Measurements from ENCODE around the gene HMG20A. TPM values are rescaled to one million over a fixed set of nuclear protein-coding genes. Genes with fewer than 3 reads are reported as not detected.

HMG20A gene
- total RNA-seq, 1 experiment from 2014 or later = 54.0 TPM

DNA sequence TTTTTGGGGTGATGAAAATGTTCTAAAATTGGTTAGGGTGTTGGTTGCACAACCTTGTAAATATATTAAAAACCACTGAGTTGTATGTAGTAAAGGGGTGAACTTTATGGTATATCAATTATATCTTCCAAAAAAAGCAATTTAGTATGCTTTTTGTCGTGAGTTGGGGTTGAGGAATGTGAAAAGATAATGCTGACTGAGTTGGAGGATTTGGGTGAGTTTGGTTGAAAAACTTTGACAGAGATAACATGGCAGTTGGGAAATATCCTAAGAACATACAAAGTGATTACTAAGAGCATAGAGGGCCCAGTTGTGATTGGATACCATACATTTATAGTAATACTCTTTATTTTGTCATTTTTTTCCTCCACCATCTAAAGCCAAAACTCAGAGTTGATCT is 33.6 kb downstream of the HMG20A start:
- BruUV-seq (replicated peaks) = no TSS peak
- Histone ChIP-seq H3K4me3 (ENCODE audit: low read depth in 2 of 2, low read length in 2 of 2) (no peak overlapping the region), H3K4me1 (ENCODE audit: control insufficient read depth, insufficient read depth, low read length) (peaks cover 12% of the 10 kb centered on the region), H3K9me3 (ENCODE audit: control insufficient read depth, insufficient read depth, low read depth, low read length) (no peaks in the 10 kb centered on the region), H3K27ac (ENCODE audit: low read length) (no peak overlapping the region), H3K27me3 (ENCODE audit: control insufficient read depth, insufficient read depth, low read length) (no peaks in the 10 kb centered on the region), H3K36me3 (ENCODE audit: control insufficient read depth, insufficient read depth, low read length) (peaks cover 6% of the 10 kb centered on the region; the same call in 1 of the 2 replicates)
- ChIA-PET POLR2A (no interaction called here), CTCF (no interaction called here)
- ATAC-seq (no peak), DNase-seq (ENCODE audit: low read depth, low spot score) (no peak)
- TF ChIP-seq CTCF (IDR thresholded peaks at IDR 0.05) (no peak), SIN3A (IDR thresholded peaks at IDR 0.05; ENCODE audit: borderline replicate concordance, insufficient read depth, low read depth, low read length) (no peak), POLR2AphosphoS5 (IDR thresholded peaks at IDR 0.05; ENCODE audit: low read depth, low read length) (no peak), TCF7L2 (IDR thresholded peaks at IDR 0.05; ENCODE audit: low read depth, low read length) (no peak)
- in situ Hi-C loops (cut with HindIII; ENCODE audit: low pct_unique_long_range_greater_than_20kb, low sequenced_read_pairs) (no loop called here), intact Hi-C loops (cut with micrococcal nuclease; ENCODE audit: unreplicated experiment) (no loop called here)

DNA sequence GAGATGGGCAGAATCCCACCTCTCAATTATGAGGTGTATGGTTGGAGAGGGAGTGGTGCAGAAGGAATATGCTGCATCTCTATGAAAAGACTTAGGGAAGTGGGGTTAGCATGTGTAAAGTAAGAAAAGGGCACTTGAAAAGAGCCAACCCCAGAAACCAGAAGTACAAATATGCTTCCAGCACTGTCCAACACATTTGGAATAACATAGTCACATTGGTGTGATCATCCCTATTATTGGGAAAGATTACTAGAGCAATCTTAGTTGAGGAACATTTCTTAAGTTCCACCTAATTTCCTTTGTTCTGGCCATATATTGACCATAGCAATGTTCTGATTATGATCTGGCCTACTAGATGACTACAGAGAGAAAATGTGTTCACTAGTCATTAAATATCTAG is 34.3 kb downstream of the HMG20A start:
- DNase-seq (ENCODE audit: low read depth, low spot score) = no peak
- ChIA-PET POLR2A (no interaction called here), CTCF (no interaction called here)
- TF ChIP-seq CTCF (IDR thresholded peaks at IDR 0.05) = no peak
- Histone ChIP-seq H3K9me3 (ENCODE audit: control insufficient read depth, insufficient read depth, low read depth, low read length) (no peaks in the 10 kb centered on the region), H3K4me3 (ENCODE audit: low read depth in 2 of 2, low read length in 2 of 2) (no peak overlapping the region), H3K4me1 (ENCODE audit: control insufficient read depth, insufficient read depth, low read length) (peaks cover 12% of the 10 kb centered on the region), H3K27ac (ENCODE audit: low read length) (no peak overlapping the region), H3K36me3 (ENCODE audit: control insufficient read depth, insufficient read depth, low read length) (peaks cover 6% of the 10 kb centered on the region; the same call in 1 of the 2 replicates), H3K27me3 (ENCODE audit: control insufficient read depth, insufficient read depth, low read length) (no peaks in the 10 kb centered on the region)
- ATAC-seq = no peak
- in situ Hi-C loops (cut with HindIII; ENCODE audit: low pct_unique_long_range_greater_than_20kb, low sequenced_read_pairs) (no loop called here), intact Hi-C loops (cut with micrococcal nuclease; ENCODE audit: unreplicated experiment) (no loop called here)
- BruUV-seq (replicated peaks) = no TSS peak

- H3K27ac ChIP-seq (ENCODE audit: low read length) = no peak overlapping the region
Observed at GRCh38 chr15:77455696-77456321, 35.1 kb downstream of the HMG20A start.

More at GRCh38 chr15:77455696-77456321, 35.1 kb downstream of the HMG20A start:
- Histone ChIP-seq H3K4me1 (ENCODE audit: control insufficient read depth, insufficient read depth, low read length) (peaks cover 12% of the 10 kb centered on the region), H3K27me3 (ENCODE audit: control insufficient read depth, insufficient read depth, low read length) (no peaks in the 10 kb centered on the region), H3K9me3 (ENCODE audit: control insufficient read depth, insufficient read depth, low read depth, low read length) (no peaks in the 10 kb centered on the region), H3K4me3 (ENCODE audit: low read depth in 2 of 2, low read length in 2 of 2) (no peak overlapping the region), H3K36me3 (ENCODE audit: control insufficient read depth, insufficient read depth, low read length) (peaks cover 6% of the 10 kb centered on the region; the same call in 1 of the 2 replicates)
- intact Hi-C loops (cut with micrococcal nuclease; ENCODE audit: unreplicated experiment) (no loop called here), in situ Hi-C loops (cut with HindIII; ENCODE audit: low pct_unique_long_range_greater_than_20kb, low sequenced_read_pairs) (no loop called here)
- CTCF ChIA-PET = no interaction called here
- DNase-seq (ENCODE audit: low read depth, low spot score) = no peak
- ATAC-seq = no peak
- no TSS peak for BruUV-seq (replicated peaks)
- TF ChIP-seq TCF7L2 (IDR thresholded peaks at IDR 0.05; ENCODE audit: low read depth, low read length) = no peak
- TF ChIP-seq CTCF (IDR thresholded peaks at IDR 0.05) = no peak
- no peak for TF ChIP-seq REST (IDR thresholded peaks at IDR 0.05; ENCODE audit: insufficient read depth in 1 of 2, low read depth in 2 of 2, low read length in 1 of 2)
- no peak for TF ChIP-seq SIN3A (IDR thresholded peaks at IDR 0.05; ENCODE audit: borderline replicate concordance, insufficient read depth, low read depth, low read length)
- no peak for TF ChIP-seq POLR2AphosphoS5 (IDR thresholded peaks at IDR 0.05; ENCODE audit: low read depth, low read length)
- POLR2A ChIA-PET = no interaction called here

Measured in Panc1 (cell line).